ENCODE data around the gene CFAP410. TPM values are rescaled to one million over a fixed set of nuclear protein-coding genes. Genes with fewer than 3 reads are reported as not detected.

CFAP410 gene
- total and polyA plus RNA-seq, 4 donors: 11.9 to 46.4 (median 36.6) TPM

- Histone ChIP-seq H3K27me3 (ENCODE audit: control insufficient read depth, insufficient read depth, low read length) (no peaks in the 10 kb centered on the region), H3K36me3 (ENCODE audit: control insufficient read depth, insufficient read depth, low read length) (peaks cover 46% of the 10 kb centered on the region), H3K4me1 (ENCODE audit: control insufficient read depth, insufficient read depth, low read length) (peaks cover 75% of the 10 kb centered on the region), H3K27ac (ENCODE audit: low read depth, low read length) (no peak overlapping the region), H3K9me3 (ENCODE audit: control insufficient read depth, insufficient read depth, low read length) (no peaks in the 10 kb centered on the region), H3K4me3 (ENCODE audit: low read depth, low read length) (no peak overlapping the region)
- DNase-seq (ENCODE audit: low read depth in 4 of 6, low spot score in 6 of 6): peak in 2 of 6 donors; percentile 17 to 37
- WGBS (ENCODE audit: insufficient coverage): 64% methylated on average over 9 of the region's 9 CpGs
Observed at GRCh38 chr21:44301961-44302406, 37.2 kb downstream of the CFAP410 start.

DNA sequence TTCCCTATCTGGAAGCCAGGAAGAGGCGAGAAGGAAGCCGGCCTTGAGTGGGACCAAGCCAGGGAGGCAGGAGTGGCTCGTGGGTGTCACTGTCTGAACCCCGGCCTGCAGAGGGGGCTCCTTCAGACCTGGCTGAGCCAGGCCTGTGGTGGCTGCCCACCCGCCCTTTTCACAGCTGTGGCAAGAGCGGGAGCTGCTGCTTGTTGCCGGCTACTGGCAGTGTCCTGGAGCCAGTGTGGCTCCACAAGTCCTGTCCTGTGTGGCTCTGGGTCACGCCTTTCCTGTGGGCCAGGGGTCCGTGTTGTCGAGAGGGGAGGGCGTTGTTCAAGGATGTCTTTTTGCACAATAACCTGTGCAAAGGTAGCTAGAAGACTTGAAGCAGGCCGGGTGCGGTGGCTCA, 38.0 kb downstream of the CFAP410 start:
- H3K4me1 ChIP-seq (ENCODE audit: control insufficient read depth, insufficient read depth, low read length): peaks cover 68% of the 10 kb centered on the region
- peaks cover 37% of the 10 kb centered on the region for H3K36me3 ChIP-seq (ENCODE audit: control insufficient read depth, insufficient read depth, low read length)
- H3K27ac ChIP-seq (ENCODE audit: low read depth, low read length): no peak overlapping the region
- no peaks in the 10 kb centered on the region for H3K27me3 ChIP-seq (ENCODE audit: control insufficient read depth, insufficient read depth, low read length)
- H3K9me3 ChIP-seq (ENCODE audit: control insufficient read depth, insufficient read depth, low read length): no peaks in the 10 kb centered on the region
- DNase-seq (ENCODE audit: low read depth in 4 of 6, low spot score in 6 of 6): no peak
- WGBS (ENCODE audit: insufficient coverage): 74% methylated on average over 13 of the region's 13 CpGs
- H3K4me3 ChIP-seq (ENCODE audit: low read depth, low read length): peak overlapping the region; percentile 52

DNA sequence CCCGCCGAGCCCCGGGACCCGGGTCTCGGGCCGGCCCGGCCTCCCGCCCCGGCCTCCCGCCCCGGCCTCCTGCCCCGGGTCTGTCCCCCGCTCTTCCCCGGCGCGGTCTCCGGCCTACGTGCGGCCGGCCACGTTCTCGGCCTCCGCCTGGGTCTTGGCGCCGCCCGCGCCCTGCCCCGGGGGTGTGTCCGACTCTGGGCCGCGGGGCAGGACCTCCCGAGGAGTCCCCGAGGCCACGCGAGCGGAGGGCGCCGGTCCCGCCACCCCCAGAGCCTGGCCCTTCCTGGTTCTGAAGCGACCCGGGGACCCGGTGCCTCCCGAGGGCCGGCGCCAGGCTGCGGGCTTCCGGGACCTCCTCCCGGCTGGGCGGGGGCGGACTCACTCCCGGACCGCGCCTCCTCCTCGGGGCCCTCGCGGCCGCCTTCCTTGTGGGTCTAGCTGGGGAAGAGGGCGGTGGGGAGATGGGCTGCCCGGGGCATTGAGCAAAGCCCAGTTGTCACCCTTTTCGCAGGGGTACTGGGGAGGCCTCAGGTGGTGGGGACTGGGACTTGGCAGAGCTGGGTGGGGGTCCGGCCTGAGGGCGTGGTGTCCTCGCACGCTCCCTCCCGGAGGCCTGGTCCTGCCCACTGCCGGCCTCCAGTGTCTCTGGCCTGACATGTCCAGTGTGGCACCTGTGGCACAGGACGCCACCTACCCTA, 38.8 kb downstream of the CFAP410 start:
- H3K4me1 ChIP-seq (ENCODE audit: control insufficient read depth, insufficient read depth, low read length): peaks cover 68% of the 10 kb centered on the region
- no peaks in the 10 kb centered on the region for H3K9me3 ChIP-seq (ENCODE audit: control insufficient read depth, insufficient read depth, low read length)
- peak in 3 of 6 donors; percentile 20 to 73 (median 31) for DNase-seq (ENCODE audit: low read depth in 4 of 6, low spot score in 6 of 6)
- peak overlapping the region; percentile 6 for H3K27ac ChIP-seq (ENCODE audit: low read depth, low read length)
- WGBS (ENCODE audit: insufficient coverage): under 1% methylated on average over 62 of the region's 67 CpGs
- peak overlapping the region; percentile 52 for H3K4me3 ChIP-seq (ENCODE audit: low read depth, low read length)
- peaks cover 30% of the 10 kb centered on the region for H3K36me3 ChIP-seq (ENCODE audit: control insufficient read depth, insufficient read depth, low read length)
- no peaks in the 10 kb centered on the region for H3K27me3 ChIP-seq (ENCODE audit: control insufficient read depth, insufficient read depth, low read length)

DNA sequence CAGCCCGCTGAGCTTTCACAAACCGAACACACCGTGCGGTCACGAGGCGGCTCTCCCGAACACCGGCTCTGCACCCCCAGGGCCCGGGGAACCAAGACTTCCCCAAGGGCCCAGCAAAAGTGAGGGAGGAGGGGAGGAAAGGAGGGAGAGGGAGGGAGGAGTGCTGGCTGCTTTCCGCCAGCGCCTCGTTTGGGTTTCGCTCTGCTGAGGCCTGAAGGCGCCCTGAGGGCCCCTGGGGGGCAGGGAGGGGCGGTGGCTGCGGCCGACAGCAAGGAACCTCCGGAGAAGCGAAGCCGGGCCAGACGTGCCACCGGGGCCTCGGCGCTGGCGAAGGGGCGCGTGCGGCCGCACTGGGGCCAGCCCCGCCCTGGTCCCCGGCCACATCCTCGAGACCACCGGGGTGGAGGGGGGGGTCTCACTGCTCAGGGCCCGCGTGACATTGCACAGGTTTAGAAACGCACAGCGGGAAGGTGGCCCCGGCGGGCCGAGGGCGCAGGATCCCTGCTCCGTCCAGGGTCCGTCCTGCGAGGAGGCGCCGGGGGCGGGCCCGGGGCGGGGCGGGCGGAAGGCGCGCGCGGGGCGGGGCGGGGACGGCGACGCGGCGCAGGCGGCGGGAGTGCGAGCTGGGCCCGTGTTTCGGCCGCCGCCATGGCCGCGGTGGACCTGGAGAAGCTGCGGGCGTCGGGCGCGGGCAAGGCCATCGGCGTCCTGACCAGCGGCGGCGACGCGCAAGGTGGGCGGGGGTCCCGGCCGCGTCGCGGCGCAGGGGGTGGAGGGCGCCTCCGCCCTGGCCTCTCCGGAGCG, 39.5 kb downstream of the CFAP410 start, which contains the start of gene PFKL:
Gene PFKL (plus strand): TSS at position 596 of the 804 bp plus-strand sequence. CDS start 53 bp downstream, at position 649.
- peaks cover 68% of the 10 kb centered on the region for H3K4me1 ChIP-seq (ENCODE audit: control insufficient read depth, insufficient read depth, low read length)
- peak within 1 kb of the TSS; percentile 57 for H3K4me3 ChIP-seq (ENCODE audit: low read depth, low read length)
- peak within 1 kb of the TSS; percentile 75 for H3K27ac ChIP-seq (ENCODE audit: low read depth, low read length)
- H3K27me3 ChIP-seq (ENCODE audit: control insufficient read depth, insufficient read depth, low read length): no peaks in the 10 kb centered on the region
- under 1% methylated on average over 94 of the region's 94 CpGs for WGBS (ENCODE audit: insufficient coverage)
- no peaks in the 10 kb centered on the region for H3K9me3 ChIP-seq (ENCODE audit: control insufficient read depth, insufficient read depth, low read length)
- peak in 4 of 6 donors; percentile 35 to 78 (median 63) for DNase-seq (ENCODE audit: low read depth in 4 of 6, low spot score in 6 of 6)
- peaks cover 23% of the 10 kb centered on the region for H3K36me3 ChIP-seq (ENCODE audit: control insufficient read depth, insufficient read depth, low read length)

GRCh38 chr21:44299085-44299457, 40.1 kb downstream of the CFAP410 start:
- peak in 1 of 6 donors; percentile 33 for DNase-seq (ENCODE audit: low read depth in 4 of 6, low spot score in 6 of 6)
- Histone ChIP-seq H3K27ac (ENCODE audit: low read depth, low read length) (peak overlapping the region; percentile 75), H3K4me1 (ENCODE audit: control insufficient read depth, insufficient read depth, low read length) (peaks cover 67% of the 10 kb centered on the region), H3K9me3 (ENCODE audit: control insufficient read depth, insufficient read depth, low read length) (no peaks in the 10 kb centered on the region), H3K4me3 (ENCODE audit: low read depth, low read length) (peak overlapping the region; percentile 57), H3K36me3 (ENCODE audit: control insufficient read depth, insufficient read depth, low read length) (peaks cover 17% of the 10 kb centered on the region), H3K27me3 (ENCODE audit: control insufficient read depth, insufficient read depth, low read length) (no peaks in the 10 kb centered on the region)
- WGBS (ENCODE audit: insufficient coverage): 0% methylated on average over 1 of the region's 10 CpGs

DNA sequence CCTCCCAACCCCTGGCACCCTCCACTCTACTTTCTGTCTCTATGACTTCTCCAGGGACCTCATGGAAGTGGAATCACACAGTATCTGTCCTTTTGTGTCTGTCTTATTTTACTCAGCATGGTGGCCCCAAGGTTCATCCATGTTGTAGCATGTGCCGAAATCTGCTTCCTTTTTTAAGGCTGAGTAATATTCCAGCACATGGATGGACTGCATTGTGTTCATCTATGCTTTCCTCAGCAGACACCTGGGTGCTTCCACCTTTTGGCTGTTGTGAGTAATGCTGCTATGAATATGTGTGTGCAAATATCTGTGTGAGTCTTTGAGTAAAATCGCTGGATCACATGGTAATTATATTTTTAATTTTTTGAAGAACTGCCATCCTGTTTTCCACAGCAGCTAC, 40.9 kb downstream of the CFAP410 start:
- no peak overlapping the region for H3K4me3 ChIP-seq (ENCODE audit: low read depth, low read length)
- H3K27me3 ChIP-seq (ENCODE audit: control insufficient read depth, insufficient read depth, low read length): no peaks in the 10 kb centered on the region
- WGBS (ENCODE audit: insufficient coverage): 100% methylated on average over 1 of the region's 2 CpGs
- no peaks in the 10 kb centered on the region for H3K9me3 ChIP-seq (ENCODE audit: control insufficient read depth, insufficient read depth, low read length)
- H3K36me3 ChIP-seq (ENCODE audit: control insufficient read depth, insufficient read depth, low read length): peaks cover 16% of the 10 kb centered on the region
- no peak for DNase-seq (ENCODE audit: low read depth in 4 of 6, low spot score in 6 of 6)
- H3K4me1 ChIP-seq (ENCODE audit: control insufficient read depth, insufficient read depth, low read length): peaks cover 59% of the 10 kb centered on the region
- no peak overlapping the region for H3K27ac ChIP-seq (ENCODE audit: low read depth, low read length)

- 26% methylated on average over 17 of the region's 22 CpGs for WGBS (ENCODE audit: insufficient coverage)
- no peaks in the 10 kb centered on the region for H3K27me3 ChIP-seq (ENCODE audit: control insufficient read depth, insufficient read depth, low read length)
- DNase-seq (ENCODE audit: low read depth in 4 of 6, low spot score in 6 of 6): peak in 5 of 6 donors; percentile 28 to 90 (median 68)
- peaks cover 16% of the 10 kb centered on the region for H3K36me3 ChIP-seq (ENCODE audit: control insufficient read depth, insufficient read depth, low read length)
- H3K4me1 ChIP-seq (ENCODE audit: control insufficient read depth, insufficient read depth, low read length): peaks cover 57% of the 10 kb centered on the region
- H3K4me3 ChIP-seq (ENCODE audit: low read depth, low read length): no peak overlapping the region
- no peaks in the 10 kb centered on the region for H3K9me3 ChIP-seq (ENCODE audit: control insufficient read depth, insufficient read depth, low read length)
- no peak overlapping the region for H3K27ac ChIP-seq (ENCODE audit: low read depth, low read length)
Observed at GRCh38 chr21:44297525-44298290, 41.5 kb downstream of the CFAP410 start.

DNA sequence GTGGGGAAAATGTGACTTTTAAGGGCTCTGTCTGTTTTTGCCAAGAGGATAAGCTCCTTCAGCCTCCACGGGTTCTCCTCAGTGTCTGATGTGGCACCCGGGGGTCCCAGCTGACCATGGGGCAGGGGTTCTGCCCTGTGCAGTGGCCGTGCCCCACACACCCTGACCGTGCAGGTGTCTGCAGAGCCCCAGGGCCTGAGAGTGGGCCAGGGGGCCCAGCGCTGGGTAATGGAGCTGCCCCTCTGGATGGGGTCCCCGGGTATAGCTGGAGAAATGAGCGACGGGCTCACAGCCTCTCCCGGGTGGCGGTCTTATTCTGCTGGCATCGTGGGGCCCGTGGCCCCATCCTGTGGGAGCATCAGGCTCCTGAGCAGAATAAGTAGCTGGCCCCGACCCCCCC, 42.3 kb downstream of the CFAP410 start:
- 81% methylated on average over 12 of the region's 13 CpGs for WGBS (ENCODE audit: insufficient coverage)
- no peak for DNase-seq (ENCODE audit: low read depth in 4 of 6, low spot score in 6 of 6)
- Histone ChIP-seq H3K36me3 (ENCODE audit: control insufficient read depth, insufficient read depth, low read length) (peaks cover 11% of the 10 kb centered on the region), H3K9me3 (ENCODE audit: control insufficient read depth, insufficient read depth, low read length) (no peaks in the 10 kb centered on the region), H3K4me3 (ENCODE audit: low read depth, low read length) (no peak overlapping the region), H3K27ac (ENCODE audit: low read depth, low read length) (no peak overlapping the region), H3K4me1 (ENCODE audit: control insufficient read depth, insufficient read depth, low read length) (peaks cover 49% of the 10 kb centered on the region), H3K27me3 (ENCODE audit: control insufficient read depth, insufficient read depth, low read length) (no peaks in the 10 kb centered on the region)

GRCh38 chr21:44296103-44296519, 43.1 kb downstream of the CFAP410 start:
- no peaks in the 10 kb centered on the region for H3K27me3 ChIP-seq (ENCODE audit: control insufficient read depth, insufficient read depth, low read length)
- no peaks in the 10 kb centered on the region for H3K9me3 ChIP-seq (ENCODE audit: control insufficient read depth, insufficient read depth, low read length)
- H3K4me3 ChIP-seq (ENCODE audit: low read depth, low read length): no peak overlapping the region
- no peak for DNase-seq (ENCODE audit: low read depth in 4 of 6, low spot score in 6 of 6)
- H3K36me3 ChIP-seq (ENCODE audit: control insufficient read depth, insufficient read depth, low read length): peaks cover 3% of the 10 kb centered on the region
- H3K4me1 ChIP-seq (ENCODE audit: control insufficient read depth, insufficient read depth, low read length): peaks cover 41% of the 10 kb centered on the region
- no peak overlapping the region for H3K27ac ChIP-seq (ENCODE audit: low read depth, low read length)
- 57% methylated on average over 10 of the region's 12 CpGs for WGBS (ENCODE audit: insufficient coverage)
